ENCODE data around the gene COL27A1. TPM values are rescaled to one million over a fixed set of nuclear protein-coding genes. Genes with fewer than 3 reads are reported as not detected.

The COL27A1 gene
- total RNA-seq, 1 donor from 2014 or later = 13.0 TPM

DNA sequence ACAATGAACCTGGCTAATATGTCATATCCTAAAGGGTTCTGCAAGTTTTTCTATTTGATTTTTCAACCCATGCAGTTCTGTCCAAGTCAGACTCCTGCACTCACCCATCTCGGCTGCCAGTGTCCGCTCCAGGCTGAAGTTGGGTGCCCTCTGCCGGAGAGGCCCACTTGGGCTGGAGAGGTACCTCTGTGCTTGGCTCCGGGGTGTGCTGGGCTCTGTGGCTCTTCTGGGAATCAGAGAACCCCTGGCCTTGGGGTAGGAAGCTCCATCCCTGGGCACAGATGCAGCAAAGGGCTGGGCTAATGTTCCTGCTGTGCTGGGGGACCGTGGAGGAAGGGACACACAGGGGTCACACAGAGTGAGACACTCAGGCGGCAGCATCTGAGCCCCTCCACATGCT is 200.5 kb downstream of the COL27A1 start:
- ATAC-seq (no peak), DNase-seq (no peak)
- Histone ChIP-seq H3K27me3 (ENCODE audit: low read depth) (no peaks in the 10 kb centered on the region), H3K9me3 (no peaks in the 10 kb centered on the region), H3K4me3 (no peak overlapping the region), H3K4me1 (no peaks in the 10 kb centered on the region), H3K36me3 (peaks cover 93% of the 10 kb centered on the region), H3K27ac (no peak overlapping the region)
- TF ChIP-seq, protein P1, sequence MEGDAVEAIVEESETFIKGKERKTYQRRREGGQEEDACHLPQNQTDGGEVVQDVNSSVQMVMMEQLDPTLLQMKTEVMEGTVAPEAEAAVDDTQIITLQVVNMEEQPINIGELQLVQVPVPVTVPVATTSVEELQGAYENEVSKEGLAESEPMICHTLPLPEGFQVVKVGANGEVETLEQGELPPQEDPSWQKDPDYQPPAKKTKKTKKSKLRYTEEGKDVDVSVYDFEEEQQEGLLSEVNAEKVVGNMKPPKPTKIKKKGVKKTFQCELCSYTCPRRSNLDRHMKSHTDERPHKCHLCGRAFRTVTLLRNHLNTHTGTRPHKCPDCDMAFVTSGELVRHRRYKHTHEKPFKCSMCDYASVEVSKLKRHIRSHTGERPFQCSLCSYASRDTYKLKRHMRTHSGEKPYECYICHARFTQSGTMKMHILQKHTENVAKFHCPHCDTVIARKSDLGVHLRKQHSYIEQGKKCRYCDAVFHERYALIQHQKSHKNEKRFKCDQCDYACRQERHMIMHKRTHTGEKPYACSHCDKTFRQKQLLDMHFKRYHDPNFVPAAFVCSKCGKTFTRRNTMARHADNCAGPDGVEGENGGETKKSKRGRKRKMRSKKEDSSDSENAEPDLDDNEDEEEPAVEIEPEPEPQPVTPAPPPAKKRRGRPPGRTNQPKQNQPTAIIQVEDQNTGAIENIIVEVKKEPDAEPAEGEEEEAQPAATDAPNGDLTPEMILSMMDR (IDR thresholded peaks at IDR 0.05) = no peak
- intact Hi-C loops (cut with DNase I) = no loop called here

DNA sequence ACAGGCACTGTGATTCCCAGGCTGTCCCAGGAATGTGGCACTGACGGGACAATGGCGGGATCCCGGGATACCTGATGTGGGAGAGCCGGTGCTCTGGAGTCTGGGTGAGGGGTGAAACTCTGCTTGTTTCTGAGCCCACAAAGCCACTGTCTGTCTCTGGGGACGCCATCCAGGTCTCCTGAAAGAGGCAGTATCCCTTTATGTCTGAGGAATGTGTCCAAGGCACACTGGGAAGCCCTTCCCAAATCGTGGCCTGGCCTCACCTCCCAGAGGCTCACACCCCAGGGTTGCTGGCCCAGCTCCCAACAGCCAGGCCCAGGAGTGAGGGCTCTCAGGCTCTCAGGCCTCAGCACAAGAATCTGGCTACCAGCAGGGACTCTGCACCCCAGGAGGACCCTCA is 201.5 kb downstream of the COL27A1 start:
- intact Hi-C loops (cut with DNase I) = no loop called here
- Histone ChIP-seq H3K4me3 (no peak overlapping the region), H3K4me1 (no peaks in the 10 kb centered on the region), H3K9me3 (no peaks in the 10 kb centered on the region), H3K27me3 (ENCODE audit: low read depth) (no peaks in the 10 kb centered on the region), H3K36me3 (peaks cover 93% of the 10 kb centered on the region), H3K27ac (no peak overlapping the region)
- TF ChIP-seq, protein P1 (IDR thresholded peaks at IDR 0.05) = no peak
- DNase-seq (no peak), ATAC-seq (no peak)

DNA sequence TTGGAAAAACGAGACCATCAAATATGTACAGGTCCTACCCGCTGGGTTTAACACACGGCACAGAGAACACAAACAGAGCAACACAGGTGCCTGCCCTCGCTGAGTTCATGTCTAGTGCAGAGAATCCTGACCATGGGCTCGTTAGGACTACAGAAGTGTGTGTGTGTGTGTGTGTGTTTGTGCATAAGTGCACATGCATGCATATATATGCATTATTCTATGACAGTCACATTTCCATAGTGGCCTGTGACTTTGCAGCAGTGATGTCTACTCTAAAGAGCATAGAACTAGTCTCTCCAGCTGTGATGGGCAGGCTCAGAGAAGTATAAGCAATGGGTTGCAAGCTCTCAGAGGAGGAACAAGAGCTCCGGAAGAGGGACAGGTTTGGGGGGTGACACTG is 202.0 kb downstream of the COL27A1 start:
- no peak overlapping the region for H3K27ac ChIP-seq
- H3K9me3 ChIP-seq = no peaks in the 10 kb centered on the region
- TF ChIP-seq, protein P1 (IDR thresholded peaks at IDR 0.05) = no peak
- ATAC-seq (no peak), DNase-seq (no peak)
- peaks cover 93% of the 10 kb centered on the region for H3K36me3 ChIP-seq
- no peaks in the 10 kb centered on the region for H3K4me1 ChIP-seq
- H3K4me3 ChIP-seq = no peak overlapping the region
- no peaks in the 10 kb centered on the region for H3K27me3 ChIP-seq (ENCODE audit: low read depth)
- intact Hi-C loops (cut with DNase I) = no loop called here

DNA sequence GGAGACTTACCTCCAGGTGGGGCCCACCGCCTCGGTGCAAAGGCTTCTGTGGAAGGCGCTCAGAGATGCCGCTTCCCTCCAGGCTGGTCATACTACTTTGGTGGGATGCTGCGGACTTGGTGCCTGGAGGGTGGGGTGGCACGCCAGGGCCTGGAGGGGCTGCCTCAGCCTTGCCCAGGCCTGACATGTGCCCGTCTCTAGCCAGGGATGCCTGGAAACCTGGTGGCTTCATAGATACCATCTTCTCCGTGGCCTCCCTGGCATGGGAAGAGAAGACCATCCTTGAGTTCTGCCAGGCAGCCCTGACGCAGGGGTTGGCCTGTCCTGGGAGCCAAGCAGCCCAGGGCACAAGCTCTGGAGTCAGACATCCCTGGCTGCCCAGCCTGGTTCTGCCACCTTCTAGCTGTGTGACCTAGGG is 202.6 kb downstream of the COL27A1 start:
- TF ChIP-seq, protein P1 (IDR thresholded peaks at IDR 0.05) = no peak
- ATAC-seq (peak in 1 of 2 donors; percentile 5), DNase-seq (no peak)
- no peak overlapping the region for H3K4me3 ChIP-seq
- no peaks in the 10 kb centered on the region for H3K27me3 ChIP-seq (ENCODE audit: low read depth)
- no peaks in the 10 kb centered on the region for H3K4me1 ChIP-seq
- H3K9me3 ChIP-seq = no peaks in the 10 kb centered on the region
- peaks cover 93% of the 10 kb centered on the region for H3K36me3 ChIP-seq
- no peak overlapping the region for H3K27ac ChIP-seq
- intact Hi-C loops (cut with DNase I) = no loop called here

DNA sequence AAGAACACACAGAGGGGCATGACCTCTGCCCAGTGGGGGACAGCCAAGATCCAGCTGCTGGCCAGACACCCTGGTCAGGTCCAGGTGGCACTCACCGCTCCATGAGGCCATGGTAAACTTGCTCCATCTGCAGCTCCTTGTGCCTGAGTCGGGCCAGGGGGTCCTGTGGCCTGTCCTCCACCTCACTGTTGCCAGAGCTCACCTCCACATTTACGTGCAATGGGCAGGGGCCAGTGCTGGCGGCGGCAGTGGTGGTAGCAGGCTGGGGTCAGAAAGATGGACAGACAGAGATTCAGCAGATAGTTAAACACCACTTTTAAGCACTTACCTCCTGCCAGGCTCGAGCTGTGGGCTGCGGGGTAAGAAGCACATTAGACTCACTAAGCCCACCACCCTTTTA is 204.5 kb downstream of the COL27A1 start:
- H3K36me3 ChIP-seq = peaks cover 100% of the 10 kb centered on the region
- H3K4me1 ChIP-seq = peaks cover 6% of the 10 kb centered on the region
- intact Hi-C loops (cut with DNase I) = no loop called here
- TF ChIP-seq, protein P1 (IDR thresholded peaks at IDR 0.05) = no peak
- no peak overlapping the region for H3K27ac ChIP-seq
- no peaks in the 10 kb centered on the region for H3K27me3 ChIP-seq (ENCODE audit: low read depth)
- H3K9me3 ChIP-seq = no peaks in the 10 kb centered on the region
- H3K4me3 ChIP-seq = no peak overlapping the region
- ATAC-seq (no peak), DNase-seq (no peak)

DNA sequence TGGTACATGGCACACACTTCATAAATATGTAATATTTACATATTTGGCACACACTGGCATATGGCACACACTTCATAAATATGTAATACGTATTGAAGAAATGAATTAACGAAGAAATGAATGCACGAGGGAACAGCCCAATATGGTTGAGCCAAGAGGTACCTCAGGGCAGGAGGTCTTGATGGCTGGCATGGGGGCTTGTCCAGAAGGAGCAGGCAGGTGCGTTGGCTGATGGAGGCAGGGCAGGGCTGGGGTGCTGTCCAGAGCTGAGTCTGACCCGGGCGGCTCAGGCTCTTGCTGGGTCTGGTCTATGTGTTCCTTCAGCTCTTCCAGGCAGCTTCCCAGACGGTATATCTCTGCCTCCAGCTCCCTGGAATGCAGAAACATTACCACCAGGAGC is 206.2 kb downstream of the COL27A1 start:
- Histone ChIP-seq H3K36me3 (peaks cover 89% of the 10 kb centered on the region), H3K4me3 (no peak overlapping the region), H3K27ac (no peak overlapping the region), H3K27me3 (ENCODE audit: low read depth) (no peaks in the 10 kb centered on the region), H3K4me1 (peaks cover 23% of the 10 kb centered on the region), H3K9me3 (no peaks in the 10 kb centered on the region)
- TF ChIP-seq, protein P1 (IDR thresholded peaks at IDR 0.05) = no peak
- ATAC-seq (no peak), DNase-seq (no peak)
- intact Hi-C loops (cut with DNase I) = no loop called here
